Kidney (tissue), 14 donors: Measurements from ENCODE around the gene DIP2A. TPM values are rescaled to one million over a fixed set of nuclear protein-coding genes. Genes with fewer than 3 reads are reported as not detected.

Source experiments
- DNase-seq, 5 donors: peaks; one replicate each; pipeline ENCODE4 v3.0.0-alpha.2; 2013 to 2020
- FAIRE-seq: peaks from 2 replicates; lab custom pipeline; 2012; peaks lifted over from hg19 to GRCh38; lab: Jason Lieb, UNC
- H3K27ac ChIP-seq, 2 donors: one replicate each; pipeline ENCODE4 v1.7.0; 2013; ENCODE audit warnings: low read depth in 2 of 2, low read length in 2 of 2, inconsistent platforms in 1 of 2
- H3K27me3 ChIP-seq: one replicate; pipeline ENCODE4 v1.7.1; 2013; ENCODE audit warnings: low read length, inconsistent platforms; ENCODE audit not compliant: control insufficient read depth, insufficient read depth
- H3K36me3 ChIP-seq, 3 donors: one replicate each; pipeline versions ENCODE4 v1.7.0 to v1.7.1; 2013; ENCODE audit warnings: low read length in 3 of 3, control low read depth in 1 of 3, inconsistent platforms in 1 of 3; ENCODE audit not compliant: insufficient read depth in 3 of 3, control insufficient read depth in 2 of 3
- H3K4me1 ChIP-seq, 3 donors: one replicate each; pipeline versions ENCODE4 v1.7.0 to v1.7.1; 2013; ENCODE audit warnings: low read length in 3 of 3, inconsistent platforms in 1 of 3, low read depth in 1 of 3; ENCODE audit not compliant: control insufficient read depth in 2 of 3, insufficient read depth in 2 of 3
- H3K4me3 ChIP-seq, 3 donors: one replicate each; pipeline versions ENCODE4 v1.7.0 to v1.8.1; 2013; ENCODE audit warnings: low read length in 3 of 3, control low read depth in 1 of 3, inconsistent platforms in 1 of 3
- H3K9ac ChIP-seq, 3 donors: one replicate each; pipeline versions ENCODE4 v1.7.0 to v1.7.1; 2013; ENCODE audit warnings: low read length in 3 of 3, control low read depth in 1 of 3, inconsistent platforms in 1 of 3
- H3K9me3 ChIP-seq, 3 donors: one replicate each; pipeline versions ENCODE4 v1.7.0 to v1.7.1; 2013; ENCODE audit warnings: low read length in 3 of 3, control low read depth in 1 of 3, inconsistent platforms in 1 of 3; ENCODE audit not compliant: control insufficient read depth in 2 of 3, insufficient read depth in 1 of 3
- intact Hi-C: fragments of 100-400 bp; cut with DNase I; formaldehyde crosslinking; loops from one replicate; pipeline ENCODE4 v1.11.1; 2022
- polyA plus RNA-seq: library from polyadenylated mRNA; stranded (reverse); fragments of 350-450 nt; fragmentation: Illumina TruSeq; extraction: RNeasy Lipid Tissue Mini Kit (QIAGEN cat#74804); gene quantifications from one replicate; pipeline ENCODE4 v1.2.3, GENCODE V29; 2014; ENCODE audit warnings: low read depth, low replicate concordance; ENCODE audit not compliant: insufficient read depth
- total RNA-seq: library from RNA; stranded (reverse); fragmentation: NEBNext Ultra II Directional; extraction: Animal tissue kit (Norgen Biotek cat#: 25700); gene quantifications from one replicate; pipeline ENCODE4 v1.2.1, GENCODE V29; 2021
- TF ChIP-seq, protein P1 (sequence below): IDR thresholded peaks from 3 replicates; pipeline ENCODE4 v1.5.1; 2012; ENCODE audit warnings: mild to moderate bottlenecking, moderate library complexity, borderline replicate concordance; ENCODE audit not compliant: insufficient read depth; ENCODE audit errors: extremely low read depth
- donor health status: control.
- donor health status: control.
- donor health status: control.
- donor health status: control.
- donor health status: control.
- donor health status: DM: yes; HTN: yes; CAD: no.
- donor health status: Normal renal cell carcinoma (clear cell type).

The DIP2A gene
- total and polyA plus RNA-seq, 2 donors from 2014 or later = 8.7 to 36.5 TPM

DNA sequence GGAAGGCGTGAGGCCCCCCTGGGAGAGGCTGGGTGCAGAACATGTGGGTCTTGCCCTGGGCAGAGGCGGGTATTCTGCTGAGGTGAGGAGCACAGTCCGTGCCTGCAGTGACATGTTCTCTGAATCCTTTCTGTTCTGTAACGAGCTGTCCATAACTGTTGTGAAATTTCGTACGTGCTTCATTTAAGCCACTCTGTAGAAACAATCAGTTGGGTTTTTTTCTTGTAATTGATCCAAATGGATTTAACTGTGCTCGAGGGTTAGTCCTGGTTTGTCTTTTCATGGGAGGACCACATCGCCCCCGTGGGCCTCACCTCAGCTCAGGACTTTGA is 45.4 kb upstream of the DIP2A start:
- H3K27ac ChIP-seq = no peak overlapping the region
- FAIRE-seq (no peak), DNase-seq (peak in 1 of 5 donors; percentile 15)
- H3K4me1 ChIP-seq = no peaks in the 10 kb centered on the region
- no peak overlapping the region for H3K9ac ChIP-seq
- H3K27me3 ChIP-seq = no peaks in the 10 kb centered on the region
- no peaks in the 10 kb centered on the region for H3K9me3 ChIP-seq
- no peak overlapping the region for H3K4me3 ChIP-seq
- TF ChIP-seq, protein P1, sequence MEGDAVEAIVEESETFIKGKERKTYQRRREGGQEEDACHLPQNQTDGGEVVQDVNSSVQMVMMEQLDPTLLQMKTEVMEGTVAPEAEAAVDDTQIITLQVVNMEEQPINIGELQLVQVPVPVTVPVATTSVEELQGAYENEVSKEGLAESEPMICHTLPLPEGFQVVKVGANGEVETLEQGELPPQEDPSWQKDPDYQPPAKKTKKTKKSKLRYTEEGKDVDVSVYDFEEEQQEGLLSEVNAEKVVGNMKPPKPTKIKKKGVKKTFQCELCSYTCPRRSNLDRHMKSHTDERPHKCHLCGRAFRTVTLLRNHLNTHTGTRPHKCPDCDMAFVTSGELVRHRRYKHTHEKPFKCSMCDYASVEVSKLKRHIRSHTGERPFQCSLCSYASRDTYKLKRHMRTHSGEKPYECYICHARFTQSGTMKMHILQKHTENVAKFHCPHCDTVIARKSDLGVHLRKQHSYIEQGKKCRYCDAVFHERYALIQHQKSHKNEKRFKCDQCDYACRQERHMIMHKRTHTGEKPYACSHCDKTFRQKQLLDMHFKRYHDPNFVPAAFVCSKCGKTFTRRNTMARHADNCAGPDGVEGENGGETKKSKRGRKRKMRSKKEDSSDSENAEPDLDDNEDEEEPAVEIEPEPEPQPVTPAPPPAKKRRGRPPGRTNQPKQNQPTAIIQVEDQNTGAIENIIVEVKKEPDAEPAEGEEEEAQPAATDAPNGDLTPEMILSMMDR = no peak
- intact Hi-C loops = no loop called here
- H3K36me3 ChIP-seq = peaks cover 0 to 20% (median 5%) of the 10 kb centered on the region in 3 donors

DNA sequence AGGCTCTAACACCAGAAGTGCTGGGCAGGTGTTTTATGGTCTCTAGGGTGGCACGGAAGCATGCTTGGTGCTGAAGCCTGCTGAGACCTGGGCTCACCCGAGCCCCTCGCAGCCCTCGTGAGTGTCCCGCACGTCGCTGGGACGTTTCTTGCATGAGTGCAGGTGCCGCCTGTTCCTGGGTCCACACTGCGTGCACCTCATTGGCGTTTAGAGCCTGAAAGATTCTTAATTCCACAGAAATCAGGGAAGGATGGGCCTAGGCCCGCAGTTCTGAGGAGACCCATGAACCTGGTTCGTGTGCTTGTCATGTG is 43.8 kb upstream of the DIP2A start:
- H3K9me3 ChIP-seq = no peaks in the 10 kb centered on the region
- H3K27me3 ChIP-seq = no peaks in the 10 kb centered on the region
- intact Hi-C loops = no loop called here
- H3K4me1 ChIP-seq = no peaks in the 10 kb centered on the region
- H3K4me3 ChIP-seq = no peak overlapping the region
- H3K27ac ChIP-seq = no peak overlapping the region
- DNase-seq (peak in 1 of 5 donors; percentile 23), FAIRE-seq (no peak)
- H3K36me3 ChIP-seq = peaks cover 0 to 20% (median 7%) of the 10 kb centered on the region in 3 donors
- TF ChIP-seq, protein P1 = no peak
- no peak overlapping the region for H3K9ac ChIP-seq

DNA sequence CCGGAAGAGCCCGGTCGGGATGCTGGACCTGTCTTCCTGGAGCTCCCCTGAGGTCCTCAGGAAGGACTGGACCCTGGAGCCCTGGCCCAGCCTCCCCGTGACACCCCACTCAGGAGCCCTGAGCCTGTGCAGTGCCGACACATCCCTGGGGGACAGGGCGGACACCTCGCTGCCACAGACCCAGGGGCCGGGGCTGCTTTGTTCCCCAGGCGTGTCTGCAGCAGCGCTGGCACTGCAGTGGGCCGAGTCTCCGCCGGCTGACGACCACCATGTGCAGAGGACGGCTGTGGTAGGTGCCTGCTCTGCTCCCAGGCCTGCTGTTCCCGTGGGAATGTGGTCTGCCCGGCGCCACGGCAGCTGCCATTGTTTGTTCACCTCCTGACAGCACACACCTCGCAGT is 42.1 kb upstream of the DIP2A start:
- FAIRE-seq (no peak), DNase-seq (peak in 1 of 5 donors; percentile 58)
- H3K9me3 ChIP-seq = no peaks in the 10 kb centered on the region
- no peak overlapping the region for H3K27ac ChIP-seq
- peaks cover 0 to 17% (median 5%) of the 10 kb centered on the region in 3 donors for H3K36me3 ChIP-seq
- H3K4me1 ChIP-seq = no peaks in the 10 kb centered on the region
- no peaks in the 10 kb centered on the region for H3K27me3 ChIP-seq
- H3K4me3 ChIP-seq = no peak overlapping the region
- no peak overlapping the region for H3K9ac ChIP-seq
- TF ChIP-seq, protein P1 = no peak
- intact Hi-C loops = no loop called here

DNA sequence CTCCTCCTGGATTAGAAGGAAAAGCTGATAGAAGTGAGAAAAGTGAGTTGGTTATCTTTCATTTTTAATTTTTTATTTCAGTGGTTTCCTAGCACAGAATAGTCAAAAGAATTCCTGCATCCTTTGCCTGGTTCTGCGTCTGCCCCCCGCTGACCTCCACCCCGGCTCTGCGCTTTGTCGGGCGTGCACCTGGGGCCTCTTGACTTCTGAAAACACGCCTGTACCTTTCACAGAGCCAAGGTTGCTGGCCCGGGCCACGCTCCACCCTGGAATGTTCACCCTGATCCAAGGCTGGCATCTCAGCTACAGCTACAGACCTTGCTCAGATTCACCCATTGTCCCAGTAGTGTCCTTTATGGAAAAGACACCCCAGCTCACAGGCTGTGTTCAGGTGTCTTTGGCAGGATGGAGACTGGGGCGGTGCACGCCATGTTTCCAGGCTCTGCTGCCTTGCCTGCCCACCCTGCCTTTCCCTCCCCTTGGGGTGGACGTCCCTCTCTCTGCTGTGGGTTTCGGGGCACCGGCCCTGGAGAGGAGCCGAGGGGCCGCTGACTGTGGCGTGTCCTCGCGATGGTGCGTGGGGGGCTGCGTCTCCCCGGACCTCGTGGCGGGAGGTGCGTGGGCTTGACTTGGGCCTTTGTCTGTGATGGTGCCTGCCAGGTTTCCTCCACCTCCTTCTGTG is 40.3 kb upstream of the DIP2A start:
- Histone ChIP-seq H3K9ac (no peak overlapping the region), H3K36me3 (peaks cover 0 to 14% (median 8%) of the 10 kb centered on the region in 3 donors), H3K27me3 (no peaks in the 10 kb centered on the region), H3K27ac (no peak overlapping the region), H3K4me1 (no peaks in the 10 kb centered on the region), H3K4me3 (no peak overlapping the region), H3K9me3 (no peaks in the 10 kb centered on the region)
- FAIRE-seq (no peak), DNase-seq (peak in 1 of 5 donors; percentile 68)
- intact Hi-C loops = no loop called here
- TF ChIP-seq, protein P1 = no peak
